Measurements from ENCODE around the gene S100A11.
A peak's percentile ranks its signal among the peaks of the same experiment; 100 is the strongest.

Gene S100A11

GRCh38 chr1:152047730-152048415 is 11.1 kb upstream of the S100A11 start:
- peak overlapping the region; percentile 98 for H3K27ac ChIP-seq
- TF ChIP-seq CTCF (conservative IDR thresholded peaks at IDR 0.05), result peak; percentile 80

GRCh38 chr1:152047413-152047729 is 10.6 kb upstream of the S100A11 start:
- peak overlapping the region; percentile 98 for H3K27ac ChIP-seq
- no peak for TF ChIP-seq CTCF (conservative IDR thresholded peaks at IDR 0.05)

GRCh38 chr1:152044386-152044785 is 7.6 kb upstream of the S100A11 start:
- H3K27ac ChIP-seq, result no peak overlapping the region
- no peak for TF ChIP-seq CTCF (conservative IDR thresholded peaks at IDR 0.05)

GRCh38 chr1:152043870-152044269 is 7.1 kb upstream of the S100A11 start:
- no peak for TF ChIP-seq CTCF (conservative IDR thresholded peaks at IDR 0.05)
- no peak overlapping the region for H3K27ac ChIP-seq

- H3K27ac ChIP-seq, result no peak overlapping the region
- TF ChIP-seq CTCF (conservative IDR thresholded peaks at IDR 0.05), result no peak
Measured at GRCh38 chr1:152042030-152042429, 5.2 kb upstream of the S100A11 start.

- TF ChIP-seq CTCF (conservative IDR thresholded peaks at IDR 0.05), result no peak
- H3K27ac ChIP-seq, result no peak overlapping the region
Measured at GRCh38 chr1:152039886-152040285, 3.1 kb upstream of the S100A11 start.

GRCh38 chr1:152039461-152039860 is 2.7 kb upstream of the S100A11 start:
- no peak for TF ChIP-seq CTCF (conservative IDR thresholded peaks at IDR 0.05)
- H3K27ac ChIP-seq, result no peak overlapping the region
